A673 (cell line): ENCODE data around the gene JAK3. TPM values are rescaled to one million over a fixed set of nuclear protein-coding genes. Genes with fewer than 3 reads are reported as not detected.
"Not testable (repeated sequence)": the region's sequence is repeated elsewhere in the genome, so short reads cannot be mapped to it uniquely, and the experiment has no call there.

Experiments
- BruUV-seq: library from RNA; stranded (reverse); fragments of 400-500 nt; replicated peaks from 2 replicates; lab custom pipeline; 2021; lab: Mats Ljungman, UMichigan
- CTCF ChIA-PET: fragments of 300-600 bp; sonication (Branson Sonifier 250); formaldehyde crosslinking; loops from one replicate; lab custom pipeline; 2022; ENCODE audit warnings: antibody characterized with exemption; lab: Charles Lee
- POLR2A ChIA-PET: fragments of 300-600 bp; sonication (Branson Sonifier 250); formaldehyde crosslinking; loops from one replicate; lab custom pipeline; 2022; ENCODE audit warnings: antibody characterized with exemption; ENCODE audit not compliant: low non-redundant PET; lab: Charles Lee
- DNase-seq: peaks from one replicate; pipeline ENCODE4 v3.0.0-alpha.2; 2015; ENCODE audit warnings: low spot score
- H3K27ac ChIP-seq: fragments of 200-600 bp; sonication (generic); 2 replicates; pipeline ENCODE4 v1.5.1; 2016; ENCODE audit warnings: mixed run types, low read depth, mild to moderate bottlenecking, mixed read lengths, antibody characterized with exemption, low read length; ENCODE audit not compliant: poor library complexity, severe bottlenecking
- H3K27me3 ChIP-seq: fragments of 200-600 bp; sonication (generic); replicated peaks from 2 replicates; pipeline ENCODE4 v1.6.1; 2017; ENCODE audit warnings: mixed run types, low read depth, mild to moderate bottlenecking, mixed read lengths, antibody characterized with exemption, low read length; ENCODE audit not compliant: insufficient read depth, poor library complexity
- H3K36me3 ChIP-seq: fragments of 200-600 bp; sonication (generic); 2 replicates; pipeline ENCODE4 v1.6.1; 2016; ENCODE audit warnings: mixed run types, mild to moderate bottlenecking, mixed read lengths, antibody characterized with exemption, low read length; ENCODE audit not compliant: insufficient read depth, poor library complexity, severe bottlenecking
- H3K4me1 ChIP-seq: fragments of 200-600 bp; sonication (generic); 2 replicates; pipeline ENCODE4 v1.6.1; 2017; ENCODE audit warnings: mixed run types, mild to moderate bottlenecking, mixed read lengths, antibody characterized with exemption, low read length; ENCODE audit not compliant: insufficient read depth, poor library complexity, severe bottlenecking
- H3K4me3 ChIP-seq: fragments of 200-600 bp; sonication (generic); 2 replicates; pipeline ENCODE4 v1.5.1; 2016; ENCODE audit warnings: low read depth, mixed run types, mild to moderate bottlenecking, mixed read lengths, low read length; ENCODE audit not compliant: poor library complexity, severe bottlenecking
- H3K9me3 ChIP-seq: fragments of 200-600 bp; sonication (generic); 2 replicates; pipeline ENCODE4 v1.6.1; 2016; ENCODE audit warnings: mixed run types, low read depth, mild to moderate bottlenecking, mixed read lengths, antibody characterized with exemption, low read length; ENCODE audit not compliant: poor library complexity, severe bottlenecking
- CTCF ChIP-seq: fragments of 300-800, 200-600 bp; sonication (generic); conservative IDR thresholded peaks from 2 replicates; pipeline ENCODE4 v1.5.1; 2017; ENCODE audit warnings: low read depth, mild to moderate bottlenecking, antibody characterized with exemption, low read length, moderate library complexity, mixed read lengths
- EZH2 ChIP-seq: fragments of 200-600 bp; sonication (generic); IDR thresholded peaks from 2 replicates; pipeline ENCODE4 v1.6.1; 2017; ENCODE audit warnings: borderline replicate concordance, low read depth, mild to moderate bottlenecking, mixed read lengths, antibody characterized with exemption, low read length; ENCODE audit not compliant: poor library complexity, severe bottlenecking
- intact Hi-C: fragments of 100-400 bp; cut with micrococcal nuclease; formaldehyde crosslinking; loops from one replicate; pipeline ENCODE4 v1.10.0; 2022; ENCODE audit not compliant: unreplicated experiment
- total RNA-seq: library from RNA; stranded (reverse); gene quantifications from 2 replicates; pipeline ENCODE4 v1.2.3, GENCODE V29; 2021

JAK3 gene
- total RNA-seq, 1 experiment from 2014 or later, result 2.5 TPM

DNA sequence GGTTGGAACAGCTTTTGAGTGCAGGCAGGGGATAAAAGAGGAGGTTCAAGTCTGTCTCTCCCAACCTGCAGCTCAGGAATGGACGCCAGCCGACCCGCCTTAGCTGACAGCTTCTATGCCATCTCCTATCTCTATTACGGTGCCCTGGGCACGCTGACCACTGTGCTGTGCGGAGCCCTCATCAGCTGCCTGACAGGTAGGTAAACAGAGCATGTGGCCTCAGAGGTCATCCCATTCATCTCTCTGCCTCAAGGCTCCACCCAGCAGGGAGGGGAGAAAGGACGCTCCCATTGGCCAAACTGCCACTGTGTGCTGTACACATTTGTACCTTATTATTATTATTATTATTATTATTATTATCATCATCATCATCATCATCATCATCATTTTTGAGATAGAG lies 40.5 kb upstream of the JAK3 start:
- POLR2A ChIA-PET, result no interaction called here
- CTCF ChIA-PET, result no interaction called here

GRCh38 chr19:17887221-17887620 lies 39.4 kb upstream of the JAK3 start:
- CTCF ChIA-PET, result not testable (repeated sequence)

More for the DNA sequence above, 40.5 kb upstream of the JAK3 start:
- no peak for DNase-seq
- BruUV-seq, result no TSS peak
- TF ChIP-seq EZH2, result no peak
- no peak for TF ChIP-seq CTCF
- Histone ChIP-seq H3K4me3 (no peak overlapping the region), H3K27ac (no peak overlapping the region), H3K4me1 (no peaks in the 10 kb centered on the region), H3K9me3 (no peaks in the 10 kb centered on the region), H3K36me3 (no peaks in the 10 kb centered on the region), H3K27me3 (no peaks in the 10 kb centered on the region)
- intact Hi-C loops, result no loop called here

DNA sequence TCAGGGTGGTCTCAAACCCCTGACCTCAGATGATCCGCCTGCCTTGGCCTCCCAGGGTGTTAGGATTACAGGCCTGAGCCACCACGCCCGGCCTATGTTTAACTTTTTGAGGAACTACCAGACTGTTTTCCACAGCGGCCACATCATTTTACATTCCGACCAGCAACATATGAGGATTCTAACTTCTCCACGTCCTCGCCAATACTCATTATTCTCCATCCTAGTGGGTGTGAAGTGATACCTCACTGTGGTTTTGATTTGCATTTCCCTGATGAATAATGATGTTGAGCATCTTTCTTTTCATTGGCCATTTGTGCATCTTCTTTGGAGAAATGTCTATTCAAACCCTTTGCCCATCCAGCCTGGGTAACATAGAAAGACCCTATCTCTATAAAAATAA lies 38.7 kb upstream of the JAK3 start:
- Histone ChIP-seq H3K9me3 (no peaks in the 10 kb centered on the region), H3K27ac (no peak overlapping the region), H3K4me1 (no peaks in the 10 kb centered on the region), H3K27me3 (no peaks in the 10 kb centered on the region), H3K4me3 (no peak overlapping the region), H3K36me3 (no peaks in the 10 kb centered on the region)
- ChIA-PET CTCF (no interaction called here), POLR2A (no interaction called here)
- BruUV-seq, result no TSS peak
- no peak for DNase-seq
- intact Hi-C loops, result no loop called here
- TF ChIP-seq CTCF, result no peak
- TF ChIP-seq EZH2, result no peak

More at GRCh38 chr19:17887221-17887620, 39.4 kb upstream of the JAK3 start:
- DNase-seq, H3K9me3 ChIP-seq, H3K4me3 ChIP-seq, POLR2A ChIA-PET, H3K27me3 ChIP-seq, H3K4me1 ChIP-seq, intact Hi-C loops, H3K27ac ChIP-seq, H3K36me3 ChIP-seq, BruUV-seq: not testable (repeated sequence)

DNA sequence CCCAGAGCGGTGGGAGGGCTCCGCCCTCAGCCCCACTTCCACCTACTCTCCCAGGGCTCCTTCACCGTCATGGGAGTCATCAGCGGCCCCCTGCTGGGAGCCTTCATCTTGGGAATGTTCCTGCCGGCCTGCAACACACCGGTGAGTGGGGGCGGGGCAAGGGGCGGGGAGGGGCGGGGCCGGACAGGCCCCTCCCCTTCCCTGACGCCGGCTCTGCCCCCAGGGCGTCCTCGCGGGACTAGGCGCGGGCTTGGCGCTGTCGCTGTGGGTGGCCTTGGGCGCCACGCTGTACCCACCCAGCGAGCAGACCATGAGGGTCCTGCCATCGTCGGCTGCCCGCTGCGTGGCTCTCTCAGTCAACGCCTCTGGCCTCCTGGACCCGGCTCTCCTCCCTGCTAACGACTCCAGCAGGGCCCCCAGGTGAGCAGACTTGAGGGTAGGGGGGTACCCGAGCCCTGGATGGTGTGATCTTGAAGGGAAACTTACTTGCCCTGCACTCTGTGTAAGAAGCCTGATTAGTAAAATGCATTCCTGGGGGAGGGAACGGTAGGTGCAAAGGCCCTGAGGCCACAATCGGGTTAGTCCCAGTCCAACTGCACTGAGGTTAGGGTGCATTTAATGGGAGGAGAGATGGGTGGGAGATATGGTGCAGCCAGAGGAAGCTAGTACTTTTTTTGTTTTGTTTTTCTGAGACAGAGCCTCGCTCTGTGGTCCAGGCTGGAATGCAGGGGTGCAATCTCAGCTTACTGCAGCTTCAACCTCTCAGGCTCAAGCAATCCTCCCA lies 36.0 kb upstream of the JAK3 start:
- intact Hi-C loops, result no loop called here
- POLR2A ChIA-PET, result no interaction called here
- Histone ChIP-seq H3K9me3 (no peaks in the 10 kb centered on the region), H3K27me3 (no peaks in the 10 kb centered on the region), H3K27ac (no peak overlapping the region), H3K36me3 (no peaks in the 10 kb centered on the region), H3K4me3 (no peak overlapping the region), H3K4me1 (no peaks in the 10 kb centered on the region)
- TF ChIP-seq EZH2, result no peak
- no peak for TF ChIP-seq CTCF
- DNase-seq, result no peak
- CTCF ChIA-PET, result no interaction called here
- no TSS peak for BruUV-seq
